Muscle layer of duodenum (tissue), 2 donors: Measurements from ENCODE around the gene VLDLR.

ENCODE experiments used
- H3K27ac ChIP-seq: one replicate; pipeline ENCODE4 v1.7.0; 2013; ENCODE audit warnings: mild to moderate bottlenecking, low read length
- H3K27me3 ChIP-seq: one replicate; pipeline ENCODE4 v1.7.0; 2013; ENCODE audit warnings: low read depth, mild to moderate bottlenecking, control low read depth, low read length
- H3K36me3 ChIP-seq, 2 donors: one replicate each; pipeline ENCODE4 v1.7.0; 2013; ENCODE audit warnings: low read length in 2 of 2, control low read depth in 1 of 2, mild to moderate bottlenecking in 1 of 2; ENCODE audit not compliant: insufficient read depth in 2 of 2, control insufficient read depth in 1 of 2
- H3K4me1 ChIP-seq, 2 donors: one replicate each; pipeline ENCODE4 v1.7.0; 2013; ENCODE audit warnings: low read length in 2 of 2, mild to moderate bottlenecking in 2 of 2, control low read depth in 1 of 2, moderate library complexity in 1 of 2; ENCODE audit not compliant: insufficient read depth in 2 of 2, control insufficient read depth in 1 of 2
- H3K4me3 ChIP-seq, 2 donors: one replicate each; pipeline ENCODE4 v1.7.0; 2013; ENCODE audit warnings: low read length in 2 of 2, low read depth in 1 of 2, mild to moderate bottlenecking in 1 of 2
- H3K9me3 ChIP-seq, 2 donors: one replicate each; pipeline ENCODE4 v1.7.0; 2013; ENCODE audit warnings: low read length in 2 of 2, control low read depth in 1 of 2, mild to moderate bottlenecking in 1 of 2; ENCODE audit not compliant: control insufficient read depth in 1 of 2
- donor health status: healthy.

VLDLR gene

GRCh38 chr9:2666569-2666968, 45.0 kb downstream of the VLDLR start:
- Histone ChIP-seq H3K4me3 (no peak overlapping the region), H3K9me3 (no peaks in the 10 kb centered on the region), H3K27ac (no peak overlapping the region), H3K36me3 (no peaks in the 10 kb centered on the region), H3K4me1 (no peaks in the 10 kb centered on the region), H3K27me3 (no peaks in the 10 kb centered on the region)

DNA sequence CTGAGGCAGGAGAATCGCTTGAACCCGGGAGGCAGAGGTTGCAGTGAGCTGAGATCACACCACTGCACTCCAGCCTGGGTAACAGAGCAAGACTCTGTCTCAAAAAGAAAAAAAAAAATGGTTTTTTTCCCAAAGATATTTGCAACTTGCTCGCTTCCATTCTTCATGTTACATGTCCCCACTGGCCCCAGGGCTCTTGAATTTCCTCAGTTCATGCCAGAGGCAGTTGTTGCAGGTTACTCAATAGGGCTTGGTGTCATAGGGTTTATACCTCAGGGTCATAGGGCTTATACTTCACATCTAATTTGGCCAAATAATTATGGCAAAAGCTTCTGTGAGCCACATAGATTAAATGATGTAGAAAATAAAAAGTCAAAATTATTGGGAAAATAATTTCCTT, 51.6 kb downstream of the VLDLR start:
- Histone ChIP-seq H3K27me3 (no peaks in the 10 kb centered on the region), H3K4me3 (no peak overlapping the region), H3K36me3 (no peaks in the 10 kb centered on the region), H3K27ac (no peak overlapping the region), H3K4me1 (no peaks in the 10 kb centered on the region), H3K9me3 (no peaks in the 10 kb centered on the region)

DNA sequence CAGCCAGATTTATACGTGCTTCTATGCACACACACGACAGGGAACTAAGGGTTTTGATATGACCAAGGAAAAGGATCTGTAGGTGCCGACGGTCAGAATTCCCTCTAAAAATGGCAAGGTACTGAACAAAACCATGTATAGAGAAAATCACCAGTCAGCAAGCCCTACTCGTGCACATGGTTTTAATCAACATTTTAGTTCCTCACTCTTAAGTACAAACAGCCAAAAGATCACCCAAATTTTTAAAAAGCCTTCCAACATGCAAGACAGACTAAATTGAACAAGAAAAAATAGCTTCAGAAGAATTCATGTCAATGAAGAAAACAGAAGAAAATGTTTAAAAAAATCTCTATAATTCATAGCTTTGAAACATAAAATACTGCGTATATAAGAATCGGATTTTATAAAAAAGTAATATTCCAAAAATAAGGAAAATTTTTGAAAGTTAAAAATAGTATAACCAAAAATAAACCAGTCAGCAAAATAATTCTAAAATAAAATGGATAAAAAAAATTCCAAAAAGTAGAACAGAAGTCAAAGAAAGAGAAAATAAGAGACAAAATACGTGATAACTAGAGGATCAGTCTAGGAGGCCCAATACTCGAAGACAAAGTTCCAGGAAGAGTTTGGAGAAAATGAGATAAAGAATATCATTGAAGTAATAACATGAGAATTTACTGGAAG, 52.7 kb downstream of the VLDLR start:
- Histone ChIP-seq H3K27ac (no peak overlapping the region), H3K36me3 (no peaks in the 10 kb centered on the region), H3K4me3 (no peak overlapping the region), H3K27me3 (no peaks in the 10 kb centered on the region), H3K9me3 (no peaks in the 10 kb centered on the region), H3K4me1 (no peaks in the 10 kb centered on the region)

DNA sequence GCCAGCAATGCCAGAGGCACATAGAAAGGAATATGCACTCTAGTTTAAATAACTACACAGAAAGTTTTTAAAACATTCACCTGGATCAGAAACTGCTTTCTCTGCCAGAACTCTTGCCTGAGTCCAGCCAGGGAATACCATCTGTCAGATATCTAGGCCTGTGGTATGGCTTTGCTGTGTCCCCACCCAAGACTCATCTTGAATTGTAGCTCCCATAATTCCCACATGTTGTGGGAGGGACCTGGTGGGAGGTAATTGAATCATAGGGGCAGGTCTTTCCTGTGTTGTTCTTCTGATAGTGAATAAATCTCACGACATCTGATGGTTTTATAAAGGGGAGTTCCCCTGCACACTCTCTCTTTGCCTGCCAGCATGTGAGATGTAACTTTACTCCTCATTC, 54.2 kb downstream of the VLDLR start:
- no peaks in the 10 kb centered on the region for H3K4me1 ChIP-seq
- no peaks in the 10 kb centered on the region for H3K36me3 ChIP-seq
- H3K27ac ChIP-seq, result no peak overlapping the region
- no peak overlapping the region for H3K4me3 ChIP-seq
- no peaks in the 10 kb centered on the region for H3K9me3 ChIP-seq
- no peaks in the 10 kb centered on the region for H3K27me3 ChIP-seq

GRCh38 chr9:2676466-2676865, 54.9 kb downstream of the VLDLR start:
- Histone ChIP-seq H3K27ac (no peak overlapping the region), H3K27me3 (no peaks in the 10 kb centered on the region), H3K9me3 (no peaks in the 10 kb centered on the region), H3K4me3 (no peak overlapping the region), H3K36me3 (no peaks in the 10 kb centered on the region), H3K4me1 (no peaks in the 10 kb centered on the region)

DNA sequence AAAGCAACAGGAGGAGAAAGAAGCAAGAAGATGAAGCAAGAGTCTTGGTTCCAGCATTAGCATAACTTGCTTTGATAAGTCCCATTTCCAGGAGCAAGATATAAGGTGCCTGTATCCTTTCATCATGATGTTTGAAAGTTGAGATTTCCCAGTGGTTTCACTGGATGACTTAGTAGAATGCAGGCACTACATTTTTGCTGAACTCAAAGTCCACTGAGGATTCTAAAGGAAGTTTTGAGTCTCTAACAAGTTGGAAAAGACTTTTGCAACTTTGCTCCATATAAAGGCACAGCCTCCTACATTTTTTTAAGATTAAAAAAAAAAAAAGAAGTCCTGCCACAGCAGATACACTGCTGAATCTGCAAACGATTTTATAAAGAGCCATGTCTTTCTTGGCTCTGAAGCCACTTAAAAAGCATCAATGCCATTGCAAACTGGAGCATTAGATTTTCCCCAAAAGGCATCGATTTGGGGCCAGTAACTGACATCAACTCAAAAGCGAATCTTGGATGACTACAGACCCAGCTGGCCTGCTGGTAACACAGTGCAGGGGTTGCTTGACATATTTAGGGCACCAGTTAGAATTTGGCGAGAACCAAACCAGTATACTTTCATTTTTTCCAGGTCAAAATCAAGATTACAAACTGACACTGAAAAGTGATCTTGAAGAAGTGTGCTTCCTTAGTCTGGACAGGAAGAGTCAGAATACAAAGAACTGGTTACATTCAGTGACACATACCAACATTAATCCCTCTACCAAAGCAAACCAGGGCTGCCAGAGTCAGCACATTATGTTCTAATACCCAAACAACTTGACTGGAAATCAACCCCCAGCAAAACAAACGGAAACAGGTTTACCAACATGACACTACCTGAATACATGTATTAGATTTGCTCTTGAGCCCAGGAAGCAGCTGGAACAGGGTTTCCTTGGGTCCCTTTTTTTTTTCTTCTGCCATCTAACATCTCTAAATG, 56.6 kb downstream of the VLDLR start:
- no peaks in the 10 kb centered on the region for H3K36me3 ChIP-seq
- H3K27ac ChIP-seq, result no peak overlapping the region
- no peaks in the 10 kb centered on the region for H3K27me3 ChIP-seq
- H3K9me3 ChIP-seq, result no peaks in the 10 kb centered on the region
- no peaks in the 10 kb centered on the region for H3K4me1 ChIP-seq
- H3K4me3 ChIP-seq, result no peak overlapping the region

DNA sequence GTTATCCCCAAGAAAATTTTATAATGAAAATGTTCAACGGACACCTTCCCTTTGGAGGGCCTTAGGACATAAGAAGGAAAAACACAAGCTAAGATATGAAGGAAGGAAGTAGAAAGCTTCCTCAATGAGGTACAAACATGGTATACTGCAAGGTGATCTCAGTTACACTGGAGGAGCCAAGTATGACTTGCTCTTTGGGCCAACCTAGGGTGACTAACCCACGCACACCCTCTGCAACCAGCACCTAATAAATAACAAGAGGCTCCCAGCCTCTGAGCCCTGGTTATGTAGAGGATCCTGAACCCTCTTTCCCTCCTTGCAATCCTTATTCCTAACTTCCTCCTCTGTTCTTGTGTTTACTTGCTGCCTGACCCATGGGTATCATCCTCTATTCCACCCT, 57.4 kb downstream of the VLDLR start:
- Histone ChIP-seq H3K4me1 (no peaks in the 10 kb centered on the region), H3K9me3 (no peaks in the 10 kb centered on the region), H3K4me3 (no peak overlapping the region), H3K36me3 (no peaks in the 10 kb centered on the region), H3K27ac (no peak overlapping the region), H3K27me3 (no peaks in the 10 kb centered on the region)

DNA sequence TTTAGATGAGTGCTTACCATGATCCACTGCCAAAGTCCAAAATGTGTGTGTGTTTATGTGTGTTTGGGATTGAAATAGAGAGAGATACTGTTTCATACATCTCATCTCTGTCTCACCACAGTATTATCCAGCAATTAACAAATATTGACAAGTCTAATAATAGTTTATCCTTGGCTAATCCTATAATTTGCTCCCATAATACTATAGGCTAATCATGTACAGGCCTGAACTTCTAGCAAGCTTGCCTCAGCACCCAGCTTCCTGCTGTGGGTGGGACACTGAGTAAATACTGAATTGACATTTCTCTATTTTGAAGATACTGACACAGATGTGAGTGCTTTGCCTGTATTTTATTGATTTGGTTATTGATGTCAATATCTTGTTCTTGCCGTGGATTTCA, 60.4 kb downstream of the VLDLR start:
- Histone ChIP-seq H3K4me1 (no peaks in the 10 kb centered on the region), H3K9me3 (no peaks in the 10 kb centered on the region), H3K4me3 (no peak overlapping the region), H3K27me3 (no peaks in the 10 kb centered on the region), H3K36me3 (no peaks in the 10 kb centered on the region), H3K27ac (no peak overlapping the region)

GRCh38 chr9:2686911-2687310, 65.3 kb downstream of the VLDLR start:
- Histone ChIP-seq H3K36me3 (no peaks in the 10 kb centered on the region), H3K27me3 (no peaks in the 10 kb centered on the region), H3K4me1 (no peaks in the 10 kb centered on the region), H3K9me3 (no peaks in the 10 kb centered on the region), H3K27ac (no peak overlapping the region), H3K4me3 (no peak overlapping the region)

- Histone ChIP-seq H3K9me3 (no peaks in the 10 kb centered on the region), H3K4me1 (no peaks in the 10 kb centered on the region), H3K36me3 (no peaks in the 10 kb centered on the region), H3K27me3 (no peaks in the 10 kb centered on the region), H3K27ac (no peak overlapping the region), H3K4me3 (no peak overlapping the region)
These were observed 67.0 kb downstream of the VLDLR start for GRCh38 chr9:2688636-2689035.

DNA sequence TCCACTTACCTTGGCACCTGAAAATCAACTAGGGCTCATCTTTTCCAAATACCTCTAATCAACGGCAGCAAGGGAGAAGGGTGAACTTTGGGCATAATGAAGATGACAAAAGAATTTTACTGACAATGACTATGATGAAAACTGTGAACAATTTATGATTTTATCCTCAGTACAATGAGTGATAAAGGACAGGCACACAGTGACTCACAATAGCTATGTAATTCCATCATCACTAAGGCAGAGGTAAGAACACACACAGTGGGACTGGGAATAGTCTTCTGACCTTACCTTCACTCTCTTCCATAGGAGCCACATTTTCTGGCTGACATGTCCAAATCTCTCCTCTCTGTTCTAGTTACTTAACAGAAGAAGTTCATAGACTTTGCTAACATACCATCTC, 69.6 kb downstream of the VLDLR start:
- Histone ChIP-seq H3K27me3 (no peaks in the 10 kb centered on the region), H3K4me1 (no peaks in the 10 kb centered on the region), H3K4me3 (no peak overlapping the region), H3K9me3 (no peaks in the 10 kb centered on the region), H3K36me3 (no peaks in the 10 kb centered on the region), H3K27ac (no peak overlapping the region)
